GM06990 (cell line): Measurements from ENCODE around the gene ANGPTL8.

Experiments
- DNase-seq: peaks from one replicate; pipeline ENCODE4 v3.0.0-alpha.2; 2011; ENCODE audit not compliant: insufficient read length; ENCODE audit errors: extremely low read depth
- H3K27me3 ChIP-seq: replicated peaks from 2 replicates; pipeline ENCODE4 v1.6.0; 2011; ENCODE audit warnings: low read length; ENCODE audit not compliant: control insufficient read depth, insufficient read depth
- H3K36me3 ChIP-seq: 2 replicates; pipeline ENCODE4 v1.5.1; 2011; ENCODE audit warnings: low read length; ENCODE audit not compliant: control insufficient read depth, insufficient read depth
- H3K4me3 ChIP-seq: replicated peaks from 2 replicates; pipeline ENCODE4 v1.5.1; 2011; ENCODE audit warnings: low read depth, mild to moderate bottlenecking, control low read depth, low read length
- CTCF ChIP-seq: IDR thresholded peaks from 2 replicates; pipeline ENCODE4 v1.5.1; 2011; ENCODE audit warnings: low read length, control low read depth, mild to moderate bottlenecking, inconsistent platforms; ENCODE audit not compliant: insufficient read depth, poor library complexity, severe bottlenecking

Gene ANGPTL8

GRCh38 chr19:11194173-11194572 is 45.2 kb upstream of the ANGPTL8 start:
- Histone ChIP-seq H3K36me3 (no peaks in the 10 kb centered on the region), H3K4me3 (no peak overlapping the region), H3K27me3 (no peaks in the 10 kb centered on the region)
- no peak for DNase-seq
- no peak for TF ChIP-seq CTCF

- TF ChIP-seq CTCF = no peak
- H3K36me3 ChIP-seq = no peaks in the 10 kb centered on the region
- H3K4me3 ChIP-seq = no peak overlapping the region
- DNase-seq = no peak
- no peaks in the 10 kb centered on the region for H3K27me3 ChIP-seq
These were observed 44.5 kb upstream of the ANGPTL8 start for GRCh38 chr19:11194656-11195558.

GRCh38 chr19:11195681-11196080 is 43.7 kb upstream of the ANGPTL8 start:
- Histone ChIP-seq H3K27me3 (no peaks in the 10 kb centered on the region), H3K36me3 (no peaks in the 10 kb centered on the region; the same call in 1 of the 2 replicates), H3K4me3 (no peak overlapping the region)
- DNase-seq = no peak
- TF ChIP-seq CTCF = no peak

GRCh38 chr19:11196406-11197287 is 42.8 kb upstream of the ANGPTL8 start:
- TF ChIP-seq CTCF = no peak
- H3K27me3 ChIP-seq = no peaks in the 10 kb centered on the region
- H3K4me3 ChIP-seq = peak overlapping the region; percentile 70
- H3K36me3 ChIP-seq = no peaks in the 10 kb centered on the region; the same call in 1 of the 2 replicates
- DNase-seq = no peak

- H3K36me3 ChIP-seq = no peaks in the 10 kb centered on the region; the same call in 1 of the 2 replicates
- TF ChIP-seq CTCF = no peak
- no peaks in the 10 kb centered on the region for H3K27me3 ChIP-seq
- H3K4me3 ChIP-seq = peak within 1 kb of the TSS; percentile 70
- peak; percentile 79 for DNase-seq
These were observed 41.9 kb upstream of the ANGPTL8 start, which contains the start of gene KANK2 for GRCh38 chr19:11197291-11198174. TSS of gene KANK2 (minus strand) at chr19:11197545. CDS start at chr19:11194511, 3,034 bp downstream.
